CD4-positive, alpha-beta T cell treated with Interleukin-2 at 100 ng/mL for 4 hours (primary cell): Measurements from ENCODE around the gene MRPL37.
"Not testable (repeated sequence)": the region's sequence is repeated elsewhere in the genome, so short reads cannot be mapped to it uniquely, and the experiment has no call there.

Experiments
- DNase-seq: peaks from one replicate; pipeline ENCODE4 v3.0.0-alpha.2; 2020; ENCODE audit warnings: low spot score

The MRPL37 gene

DNA sequence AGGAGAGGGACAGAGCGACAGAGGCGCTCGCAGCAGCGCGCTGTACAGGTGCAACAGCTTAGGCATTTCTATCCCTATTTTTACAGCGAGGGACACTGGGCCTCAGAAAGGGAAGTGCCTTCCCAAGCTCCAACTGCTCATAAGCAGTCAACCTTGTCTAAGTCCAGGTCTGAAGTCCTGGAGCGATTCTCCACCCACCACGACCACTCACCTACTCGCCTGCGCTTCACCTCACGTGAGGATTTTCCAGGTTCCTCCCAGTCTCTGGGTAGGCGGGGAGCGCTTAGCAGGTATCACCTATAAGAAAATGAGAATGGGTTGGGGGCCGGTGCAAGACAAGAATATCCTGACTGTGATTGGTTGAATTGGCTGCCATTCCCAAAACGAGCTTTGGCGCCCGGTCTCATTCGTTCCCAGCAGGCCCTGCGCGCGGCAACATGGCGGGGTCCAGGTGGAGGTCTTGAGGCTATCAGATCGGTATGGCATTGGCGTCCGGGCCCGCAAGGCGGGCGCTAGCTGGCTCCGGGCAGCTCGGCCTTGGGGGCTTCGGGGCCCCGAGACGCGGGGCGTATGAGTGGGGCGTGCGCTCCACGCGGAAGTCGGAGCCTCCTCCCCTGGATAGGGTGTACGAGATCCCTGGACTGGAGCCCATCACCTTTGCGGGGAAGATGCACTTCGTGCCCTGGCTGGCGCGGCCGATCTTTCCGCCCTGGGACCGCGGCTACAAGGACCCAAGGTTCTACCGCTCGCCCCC lies at the start of gene MRPL37, which contains the start of gene CYB5RL:
Gene MRPL37, plus strand, starts transcription at position 403 of the 754 bp plus-strand sequence. Its CDS starts 77 bp downstream, at position 480.
Gene CYB5RL, minus strand, starts transcription at position 266 of the 754 bp plus-strand sequence. CDS start 4,414 bp downstream, outside the sequence.
- DNase-seq = peak; percentile 96

DNA sequence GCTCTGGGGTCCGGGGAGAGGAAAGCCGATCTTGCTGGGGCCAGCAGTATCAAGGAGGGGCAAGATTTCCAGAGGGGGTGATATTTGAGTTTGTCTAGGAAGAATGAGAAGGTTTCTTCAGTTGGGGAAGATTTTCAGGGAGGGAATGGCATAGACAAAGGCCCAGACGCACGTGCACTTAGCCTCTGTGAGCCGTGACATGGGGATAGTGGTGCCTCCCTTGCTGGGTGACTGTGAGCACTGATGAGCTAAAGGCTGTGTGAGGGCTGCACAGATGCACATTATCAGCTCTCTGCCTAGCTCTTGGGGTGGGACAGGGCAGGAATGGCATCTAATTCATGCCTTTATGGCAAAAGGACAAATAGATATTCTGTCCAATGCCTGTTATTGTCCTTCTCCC lies 49.0 kb upstream of the MRPL37 start:
- DNase-seq = no peak

DNA sequence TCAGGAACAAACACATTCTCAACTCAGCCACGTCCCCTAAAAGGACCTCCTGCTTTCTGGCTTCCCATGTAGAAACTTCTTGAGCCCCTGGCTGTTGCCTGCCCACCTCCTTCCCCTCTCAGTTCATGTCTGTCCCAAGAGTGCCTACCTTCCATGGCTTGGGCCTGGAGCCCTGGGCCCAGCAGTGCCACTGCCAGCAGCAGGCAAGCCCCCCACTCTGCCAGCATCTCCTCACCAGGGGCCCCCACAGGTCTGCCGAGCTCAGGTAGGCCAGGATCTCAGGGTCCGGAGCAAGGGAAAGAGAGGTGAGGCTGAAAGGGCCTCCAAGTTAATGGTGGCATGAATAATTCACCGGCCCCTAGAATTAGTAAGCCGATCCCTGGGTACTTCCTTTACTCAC lies 47.3 kb upstream of the MRPL37 start, which contains the start of gene CDCP2:
Gene CDCP2, minus strand, starts transcription at position 305 of the 400 bp plus-strand sequence. Its CDS starts 78 bp downstream, at position 227.
- no peak for DNase-seq

DNA sequence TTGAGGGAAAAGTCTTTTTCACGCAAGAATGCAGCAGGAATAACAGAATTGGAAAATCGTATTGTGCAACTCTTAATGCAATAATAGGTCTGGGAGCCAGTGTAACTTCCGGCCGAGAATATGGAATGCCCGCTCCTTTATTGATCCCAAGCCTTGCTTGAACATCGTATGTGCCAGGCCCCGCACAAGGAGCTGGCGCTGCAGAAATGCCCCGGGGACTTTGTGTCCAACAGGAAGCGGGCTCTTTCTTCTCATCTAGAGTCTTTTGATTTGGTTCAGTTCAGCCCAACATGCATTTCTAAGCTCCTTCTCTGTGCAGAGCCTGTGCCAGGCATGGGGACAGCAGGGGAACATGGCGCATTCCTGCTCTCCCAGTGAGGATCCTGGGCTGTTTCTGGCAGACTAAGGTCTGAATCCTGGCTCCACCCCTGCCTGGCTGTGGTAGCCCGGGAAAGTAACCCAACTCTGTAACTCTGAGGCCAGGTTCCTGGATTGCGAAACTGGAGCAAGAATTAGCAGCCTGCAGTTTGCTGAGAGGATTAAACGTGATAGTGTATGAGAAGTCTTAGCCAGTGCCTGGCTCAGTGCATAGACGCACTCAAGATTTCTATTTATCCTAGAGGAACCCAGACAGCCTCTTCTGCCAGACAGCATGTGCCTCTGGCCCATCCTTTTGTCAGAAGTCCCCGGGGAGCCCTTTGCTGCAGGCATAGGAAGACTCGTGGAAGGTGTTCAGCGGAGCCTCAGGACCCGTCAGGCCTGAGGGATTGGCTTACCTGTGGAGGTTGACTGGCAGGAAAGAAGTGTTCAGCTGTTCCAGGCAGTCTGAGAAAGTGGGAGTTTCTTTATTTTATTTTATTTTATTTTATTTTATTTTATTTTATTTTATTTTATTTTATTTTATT lies 46.2 kb upstream of the MRPL37 start:
- no peak for DNase-seq

GRCh38 chr1:54156201-54156600 lies 43.8 kb upstream of the MRPL37 start:
- no peak for DNase-seq

DNA sequence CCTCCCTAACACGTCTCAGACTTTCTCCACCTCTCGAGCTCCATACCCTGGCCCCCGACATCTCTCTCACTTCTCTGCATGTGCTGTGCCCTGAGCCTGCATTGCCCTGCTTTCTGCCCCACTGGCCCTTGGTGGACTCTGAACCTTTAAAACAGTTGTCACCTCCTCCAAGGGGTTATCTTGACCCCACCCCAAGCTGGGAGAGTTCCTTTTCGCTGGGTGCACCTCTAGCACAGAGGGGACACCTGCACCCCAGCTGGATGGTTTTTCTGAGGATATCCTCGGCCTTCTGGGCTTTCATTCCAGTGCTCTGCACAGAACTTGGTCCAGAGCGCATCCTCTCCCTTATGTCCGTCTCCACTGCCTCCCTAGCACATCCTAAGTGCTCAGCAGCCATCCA lies 43.0 kb upstream of the MRPL37 start:
- DNase-seq = no peak

GRCh38 chr1:54157401-54157800 lies 42.6 kb upstream of the MRPL37 start:
- no peak for DNase-seq

DNA sequence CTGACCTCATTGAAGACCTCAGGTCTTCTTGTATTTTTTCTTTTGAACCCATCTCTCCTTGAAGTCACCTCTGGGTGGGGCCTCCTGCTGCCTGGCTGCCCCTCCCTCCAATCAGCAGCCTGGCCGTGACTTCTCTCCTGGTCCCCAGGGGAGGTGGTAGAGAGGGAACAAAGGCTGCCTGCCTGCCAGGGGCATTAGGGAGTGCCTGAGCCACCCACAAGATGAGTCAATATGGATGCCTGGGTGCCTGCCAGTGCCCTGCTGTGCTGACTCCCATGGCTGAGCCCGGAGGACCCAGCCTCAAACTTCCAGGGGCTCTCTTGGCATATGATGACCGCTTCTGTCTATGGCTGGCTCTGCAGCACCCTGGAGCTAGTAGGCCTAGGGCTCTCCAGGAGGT lies 41.9 kb upstream of the MRPL37 start:
- DNase-seq = no peak

- no peak for DNase-seq
Measured at GRCh38 chr1:54159733-54160316, 40.1 kb upstream of the MRPL37 start.

- no peak for DNase-seq
Measured at GRCh38 chr1:54160351-54160750, 39.6 kb upstream of the MRPL37 start.

GRCh38 chr1:54161495-54162168 lies 38.3 kb upstream of the MRPL37 start:
- no peak for DNase-seq

GRCh38 chr1:54163051-54163450 lies 36.9 kb upstream of the MRPL37 start:
- DNase-seq = no peak

DNA sequence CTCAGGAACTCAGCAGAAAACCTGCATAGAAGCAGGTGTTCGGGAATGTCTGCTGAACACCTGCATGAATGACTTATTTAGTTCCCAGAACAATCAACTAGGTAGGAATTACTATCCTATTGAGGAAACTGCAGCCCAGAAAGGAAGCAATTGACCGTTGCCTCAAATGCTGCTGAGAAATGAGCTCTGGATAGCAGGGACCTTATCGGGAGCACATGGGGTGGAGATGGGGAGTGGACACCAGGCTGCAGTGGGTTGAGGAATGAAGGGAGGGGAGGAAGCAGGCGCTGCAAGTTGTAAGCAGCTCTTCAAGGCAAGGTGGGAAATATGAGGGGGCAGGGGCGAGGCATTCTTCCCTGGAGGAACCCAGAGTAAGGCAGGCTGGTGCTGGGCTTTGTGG lies 36.4 kb upstream of the MRPL37 start:
- DNase-seq = no peak

DNA sequence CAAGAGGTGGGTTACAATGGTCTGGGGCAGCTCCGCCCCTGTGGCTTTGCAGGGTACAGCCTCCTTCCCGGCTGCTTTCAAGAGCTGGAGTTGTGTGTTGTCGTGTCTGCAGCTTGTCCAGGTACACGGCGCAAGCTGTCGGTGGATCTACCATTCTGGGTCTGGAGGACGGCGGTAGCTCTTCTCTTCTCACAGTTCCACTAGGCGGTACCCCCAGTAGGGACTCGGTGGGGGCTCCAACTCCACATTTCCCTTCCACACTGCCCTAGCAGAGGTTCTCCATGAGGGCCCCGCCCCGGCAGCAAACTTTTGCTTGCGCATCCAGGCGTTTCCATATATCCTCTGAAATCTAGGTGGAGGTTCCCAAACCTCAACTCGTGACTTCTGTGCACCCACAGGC lies 34.8 kb upstream of the MRPL37 start:
- DNase-seq = no peak

GRCh38 chr1:54166357-54166756 lies 33.6 kb upstream of the MRPL37 start:
- DNase-seq = not testable (repeated sequence)

- no peak for DNase-seq
Measured at GRCh38 chr1:54167422-54168139, 32.4 kb upstream of the MRPL37 start.

DNA sequence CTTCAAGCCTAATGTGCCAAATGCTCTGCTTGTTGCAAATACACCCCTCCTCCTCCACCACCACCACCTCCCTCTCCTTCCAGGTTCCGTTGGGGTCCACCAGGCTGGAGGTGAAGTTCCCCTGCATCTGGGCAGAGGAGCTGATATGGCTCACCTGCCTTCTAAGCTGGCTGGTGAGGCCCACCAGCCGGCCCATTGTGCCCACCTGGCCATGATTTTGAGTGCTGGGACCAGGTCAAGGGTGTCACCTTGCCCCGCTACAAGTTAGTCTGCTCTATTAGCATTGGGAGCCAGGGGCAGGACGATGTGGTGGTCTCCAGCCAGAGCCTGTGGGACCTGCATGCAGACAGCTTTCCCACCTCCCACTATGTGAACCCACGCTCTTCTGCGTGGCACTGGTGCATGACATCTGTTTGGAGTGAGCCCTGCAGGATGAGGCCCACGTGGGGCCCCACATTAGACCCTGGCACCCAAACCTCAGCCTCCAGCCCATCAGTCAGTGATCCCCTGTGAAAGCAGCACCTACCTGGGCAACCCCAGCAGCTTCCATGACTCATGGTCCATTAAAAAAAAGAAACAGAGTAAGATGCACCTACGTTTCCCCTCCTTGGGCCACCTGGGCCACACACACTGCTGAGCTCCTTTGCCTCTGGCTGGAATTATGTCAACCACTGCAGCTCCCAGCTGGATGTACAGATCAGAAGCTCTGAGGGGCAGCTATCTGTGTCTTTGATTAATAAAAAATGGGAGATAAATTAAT lies 31.6 kb upstream of the MRPL37 start:
- DNase-seq = no peak

- DNase-seq = no peak
Measured at GRCh38 chr1:54169068-54169467, 30.9 kb upstream of the MRPL37 start.

- DNase-seq = no peak
Measured at GRCh38 chr1:54171016-54171415, 29.0 kb upstream of the MRPL37 start.

DNA sequence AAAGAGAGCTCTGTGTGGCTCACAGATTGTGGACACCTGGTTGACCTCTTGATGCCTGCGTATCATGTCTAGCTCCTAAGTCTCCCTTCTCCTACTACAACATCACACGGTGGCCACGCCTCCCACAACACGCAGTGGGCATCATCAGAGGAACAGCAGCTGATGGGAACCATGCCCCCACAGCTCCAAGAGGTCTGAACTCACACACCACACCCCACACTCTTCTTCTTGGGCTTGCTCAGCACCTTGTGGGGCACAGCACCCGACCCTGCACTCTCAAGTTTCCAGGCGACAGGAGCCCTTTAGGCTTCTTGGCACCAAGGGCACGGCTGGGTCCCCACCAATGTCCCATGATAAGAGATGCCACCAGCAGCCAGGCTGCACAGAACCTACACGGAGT lies 28.4 kb upstream of the MRPL37 start:
- DNase-seq = no peak
